Cortex of kidney (tissue), 1 donor: Measurements from ENCODE around the gene PEX14.

ENCODE experiments used
- DNase-seq: peaks from one replicate; lab custom pipeline; 2025; lab: John Stamatoyannopoulos, UW

Gene PEX14

DNA sequence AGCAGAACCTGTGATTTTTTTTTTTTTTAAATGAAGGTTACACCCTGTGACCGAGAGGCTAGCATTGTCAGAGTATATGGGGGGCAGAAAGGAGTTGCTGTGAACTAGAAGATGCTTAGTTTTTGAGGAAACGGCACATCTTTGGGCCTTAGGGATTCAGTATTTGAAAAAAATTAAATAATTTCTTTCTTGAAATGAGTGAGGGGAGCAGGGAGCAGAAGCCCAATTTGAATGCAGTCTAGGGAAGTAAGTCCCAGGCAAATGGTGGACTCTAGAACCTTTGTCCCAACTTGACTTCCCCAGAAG is 42.9 kb downstream of the PEX14 start:
- DNase-seq = no peak

DNA sequence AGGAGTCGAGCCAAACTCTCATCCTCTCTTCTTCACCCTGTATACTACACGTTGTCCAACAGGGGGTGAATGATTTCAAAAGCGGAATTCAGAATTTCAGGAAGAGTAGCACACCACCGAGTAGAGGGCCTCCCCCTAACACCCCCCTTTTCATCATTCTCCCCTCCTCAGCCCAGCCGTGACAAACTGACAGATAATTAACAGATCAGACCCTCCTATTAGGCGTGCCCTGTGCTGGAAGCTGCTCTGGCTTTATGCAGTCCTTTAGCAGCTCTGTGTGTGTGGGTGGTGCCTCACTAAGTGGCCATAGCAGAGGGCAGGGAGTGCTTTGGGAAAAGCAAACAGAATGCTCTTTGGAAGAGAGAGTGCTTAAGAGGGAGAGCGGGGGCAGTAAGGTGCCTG is 44.3 kb downstream of the PEX14 start:
- no peak for DNase-seq

DNA sequence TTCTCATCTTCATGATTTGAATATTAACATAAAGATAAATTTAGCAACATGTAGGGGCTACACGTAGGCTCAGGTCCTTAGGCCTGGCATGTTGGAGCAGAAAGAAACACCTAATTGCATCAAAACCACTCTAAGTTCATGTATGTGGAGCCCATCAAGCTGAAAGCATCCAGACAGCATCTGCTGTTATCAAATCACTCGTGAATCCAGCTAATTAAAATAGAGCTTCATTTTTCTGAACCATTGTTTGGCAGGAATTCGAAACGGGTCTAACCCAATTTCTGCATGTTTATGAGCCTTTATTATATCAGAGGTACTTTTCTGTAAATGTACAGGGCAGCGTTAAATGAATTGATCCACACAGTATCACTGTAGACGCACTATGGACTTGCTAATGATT is 45.7 kb downstream of the PEX14 start:
- DNase-seq = no peak

DNA sequence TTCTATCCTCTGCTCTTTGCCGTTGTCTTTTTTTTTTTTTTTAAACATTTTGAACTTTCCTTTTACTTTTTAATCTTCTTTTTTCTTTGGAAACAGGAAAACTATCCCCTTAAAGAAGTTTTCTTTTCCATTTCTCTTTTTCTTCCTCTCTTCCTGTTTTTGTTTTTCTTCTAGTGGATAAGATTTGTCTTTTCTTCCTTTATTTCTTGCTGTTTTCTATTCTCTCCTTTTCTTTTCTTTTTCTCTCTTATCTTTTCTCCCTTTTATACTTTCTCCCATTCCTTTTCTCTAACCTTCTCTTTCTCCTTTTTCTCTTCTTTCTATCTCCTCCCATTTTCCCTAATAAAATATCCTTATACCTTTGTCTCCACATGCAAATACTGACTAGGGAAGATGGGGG is 46.2 kb downstream of the PEX14 start:
- DNase-seq = no peak

DNA sequence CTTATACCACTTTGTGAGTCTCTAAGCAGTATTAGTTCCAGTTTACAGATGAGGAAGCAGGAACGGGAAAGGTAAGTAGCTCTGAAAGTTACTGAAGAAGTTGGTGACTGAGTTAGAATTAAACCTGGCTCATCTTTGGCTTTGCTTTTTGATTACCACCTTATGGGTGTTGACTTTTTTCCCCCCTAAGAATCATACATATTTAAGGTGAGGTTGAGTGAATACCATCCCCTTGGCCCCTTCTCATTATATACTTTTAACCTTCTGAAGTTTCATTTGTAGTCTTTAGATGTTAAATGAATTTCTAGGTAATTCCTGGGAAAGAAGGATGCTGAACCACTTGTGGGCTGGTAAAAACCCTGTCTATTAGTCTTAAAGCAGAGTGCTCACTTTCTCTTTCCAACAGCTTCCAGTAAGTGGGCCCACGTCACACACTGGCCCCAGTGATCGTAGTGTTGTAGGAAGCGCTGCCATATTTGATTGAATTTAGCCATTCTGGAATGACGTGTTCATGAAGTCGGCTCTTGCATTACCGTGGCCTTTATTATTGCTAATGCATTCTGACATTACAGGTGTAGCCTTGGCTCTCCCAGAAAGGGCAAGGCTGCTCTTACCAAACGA is 46.9 kb downstream of the PEX14 start:
- no peak for DNase-seq

DNA sequence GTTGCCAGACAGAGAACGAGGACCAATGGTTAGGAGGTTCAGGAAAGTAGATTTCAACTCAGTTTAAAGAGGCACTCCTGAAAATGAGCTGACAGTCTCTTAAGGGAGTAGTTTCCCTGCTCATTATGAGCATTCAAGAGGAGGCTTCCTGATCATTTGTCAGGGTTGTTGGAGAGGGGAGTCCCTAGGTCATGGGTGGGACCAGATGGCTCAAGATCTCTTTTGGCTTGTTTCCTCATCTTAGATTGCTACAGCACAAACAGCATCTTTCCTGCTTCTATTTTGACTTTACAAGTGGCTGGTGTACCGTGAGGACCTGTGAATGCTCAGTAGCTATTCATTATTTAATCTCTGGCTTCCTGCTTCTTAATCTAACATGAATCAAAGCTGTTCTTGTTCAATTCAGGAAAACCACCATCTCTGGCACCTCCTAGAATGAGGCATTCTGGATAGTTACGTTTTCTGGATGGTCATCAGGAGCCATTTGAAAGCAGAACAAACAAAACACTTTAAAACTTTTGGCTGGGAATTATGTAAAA is 47.6 kb downstream of the PEX14 start:
- DNase-seq = no peak

DNA sequence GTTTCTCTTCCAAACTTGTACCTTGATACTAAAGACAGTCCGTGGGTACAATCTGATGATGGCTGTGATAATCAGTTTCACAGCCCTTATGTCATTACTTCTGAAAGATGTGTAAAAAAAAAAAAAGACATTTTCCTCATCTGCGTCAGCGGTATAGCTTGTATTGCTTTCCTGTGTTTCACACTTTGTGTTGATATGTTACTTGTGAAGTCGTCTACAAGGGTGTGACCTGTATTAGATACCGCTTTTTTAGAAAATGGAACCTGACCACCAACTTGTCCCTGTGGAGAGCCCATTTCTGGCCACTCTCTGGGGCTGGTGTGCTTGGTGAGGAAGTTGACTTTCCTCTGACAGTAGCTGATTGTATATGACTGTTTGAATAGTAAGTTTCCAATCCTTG is 50.5 kb downstream of the PEX14 start:
- DNase-seq = no peak

DNA sequence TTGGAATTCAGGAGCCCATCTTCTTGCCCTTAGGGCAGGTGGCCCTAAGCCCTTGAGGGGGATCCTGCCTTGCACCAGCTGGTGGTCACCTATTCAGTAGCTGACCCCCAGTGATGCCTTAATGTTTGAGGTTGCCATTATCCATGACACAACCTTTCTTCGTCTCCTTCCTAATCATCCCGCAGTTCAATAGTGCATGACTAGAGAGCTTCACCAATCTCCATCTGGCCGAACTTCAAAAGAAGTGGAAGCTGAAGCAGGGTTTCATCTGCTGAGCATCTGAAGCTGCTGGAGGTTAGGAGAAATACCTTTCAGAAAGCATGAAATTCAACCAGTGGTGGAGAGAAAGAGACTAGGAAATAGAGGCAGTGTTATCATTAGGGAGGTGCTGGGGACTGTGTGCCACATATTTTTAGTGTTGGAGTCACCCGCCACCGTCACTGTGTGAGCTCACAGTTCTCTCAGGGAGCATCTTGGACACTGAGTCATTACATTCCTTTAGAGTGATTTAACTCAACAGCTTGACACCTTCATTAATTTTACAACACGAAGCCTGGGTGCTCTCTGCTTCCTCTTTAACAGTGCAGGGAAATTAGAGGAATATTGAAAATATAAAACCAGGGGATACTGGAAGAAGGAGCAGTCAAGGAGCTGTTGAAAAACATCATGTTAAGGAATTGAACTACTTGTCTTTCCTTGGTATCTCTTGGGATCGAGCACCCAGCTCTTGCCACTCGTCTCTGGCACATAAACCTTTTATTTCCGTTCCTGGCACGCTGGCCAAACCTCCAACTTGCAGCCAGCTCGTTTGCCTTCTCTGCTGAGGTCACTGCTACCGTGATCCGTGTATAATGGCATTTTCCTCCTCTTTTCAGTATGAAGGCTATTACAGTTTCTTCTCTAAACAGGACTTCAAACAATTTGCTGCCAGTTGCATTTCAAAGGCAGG is 53.6 kb downstream of the PEX14 start:
- DNase-seq = no peak

DNA sequence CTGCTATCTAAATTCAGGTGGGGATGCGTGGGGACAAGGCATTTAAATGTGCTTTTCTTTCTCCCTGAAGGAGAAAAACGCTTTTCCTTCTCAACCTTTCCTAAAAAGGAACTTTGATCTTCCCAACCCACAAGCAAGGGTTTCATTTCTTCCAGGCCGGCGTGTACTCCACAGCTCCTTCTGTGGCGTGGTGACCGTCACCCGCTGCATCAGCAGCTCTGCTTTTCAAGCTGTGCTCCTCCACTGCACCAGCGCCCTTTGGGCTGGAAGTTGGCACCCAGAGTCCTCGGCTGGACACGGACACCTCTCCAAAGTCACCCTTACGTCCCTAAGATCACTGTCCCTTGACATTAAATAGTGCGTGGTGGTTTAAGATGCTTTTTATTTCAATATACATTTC is 54.3 kb downstream of the PEX14 start:
- DNase-seq = no peak

DNA sequence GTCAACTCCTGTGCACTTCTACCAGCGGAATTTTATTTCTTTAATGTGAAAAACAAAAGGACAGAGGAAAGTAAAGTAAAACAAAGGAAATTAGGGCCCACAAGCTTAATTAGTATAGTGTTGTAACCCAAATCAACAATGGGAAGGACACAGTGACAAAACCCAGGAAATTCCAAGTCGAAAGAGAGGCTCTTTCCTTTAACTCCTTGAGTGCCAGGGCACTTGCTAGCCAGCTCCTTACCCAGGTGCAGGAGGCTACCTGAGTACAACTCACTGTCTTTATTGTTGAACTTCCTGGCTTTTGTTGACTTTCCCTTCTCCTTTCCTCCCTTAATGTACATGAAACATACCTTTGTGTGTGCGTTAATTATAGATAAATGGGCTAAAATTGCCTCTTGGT is 55.0 kb downstream of the PEX14 start:
- no peak for DNase-seq

DNA sequence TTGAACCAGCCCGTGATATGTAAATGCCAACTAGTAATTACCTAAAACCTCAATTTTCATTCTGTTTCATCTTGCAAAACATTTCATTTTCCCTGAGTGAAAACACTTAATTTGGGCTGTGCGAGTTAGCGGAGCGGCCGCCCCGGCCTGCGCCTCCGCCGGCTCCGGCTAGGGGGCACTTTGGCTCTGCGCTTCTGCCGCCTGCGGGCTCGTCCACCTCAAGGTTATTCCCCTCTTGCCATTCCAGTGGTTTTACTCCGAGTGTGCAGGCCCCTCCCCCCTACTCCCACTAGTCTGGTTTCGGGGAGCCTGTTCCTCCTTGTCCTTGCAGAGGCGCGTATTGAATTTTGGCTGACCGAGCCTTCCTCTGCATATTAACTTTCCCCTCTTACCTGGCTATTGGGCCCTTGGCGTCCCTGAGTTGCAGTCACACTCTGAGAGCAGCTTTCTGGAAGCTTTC is 55.6 kb downstream of the PEX14 start:
- no peak for DNase-seq

DNA sequence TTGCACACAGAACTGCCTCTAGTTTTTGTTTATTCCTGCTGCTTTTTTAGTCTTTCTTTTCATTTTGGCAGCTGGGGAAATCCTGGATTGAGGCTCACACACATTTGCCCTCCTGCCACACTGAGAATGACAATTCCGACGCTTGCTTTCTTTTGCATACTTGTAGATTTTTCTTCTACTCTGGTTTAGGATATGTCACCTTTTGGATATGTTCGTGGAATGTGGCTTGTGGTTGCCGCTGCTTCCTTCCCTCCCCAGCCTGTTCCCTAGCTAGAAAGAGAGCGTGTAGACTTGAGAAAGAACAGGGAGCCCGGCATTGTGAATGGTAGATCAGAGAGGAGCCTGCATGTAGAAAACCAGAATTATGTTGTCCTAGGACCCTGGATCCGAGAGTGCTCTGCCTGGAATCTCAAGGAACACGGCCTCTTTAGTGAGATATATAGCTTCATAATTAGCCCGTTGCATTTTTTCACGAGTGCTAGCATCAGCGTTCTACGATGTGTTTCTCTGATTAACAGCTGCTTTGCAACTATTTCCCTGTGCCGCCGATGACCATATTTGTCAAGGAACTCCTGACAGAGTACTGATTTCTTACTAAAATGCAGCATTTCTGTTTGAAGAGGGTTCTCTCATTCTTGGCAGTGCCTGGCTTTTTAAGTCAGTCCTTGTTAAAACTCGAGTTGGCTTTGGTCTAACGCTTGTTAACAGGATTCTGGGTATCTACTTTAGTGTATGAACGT is 56.2 kb downstream of the PEX14 start:
- no peak for DNase-seq

DNA sequence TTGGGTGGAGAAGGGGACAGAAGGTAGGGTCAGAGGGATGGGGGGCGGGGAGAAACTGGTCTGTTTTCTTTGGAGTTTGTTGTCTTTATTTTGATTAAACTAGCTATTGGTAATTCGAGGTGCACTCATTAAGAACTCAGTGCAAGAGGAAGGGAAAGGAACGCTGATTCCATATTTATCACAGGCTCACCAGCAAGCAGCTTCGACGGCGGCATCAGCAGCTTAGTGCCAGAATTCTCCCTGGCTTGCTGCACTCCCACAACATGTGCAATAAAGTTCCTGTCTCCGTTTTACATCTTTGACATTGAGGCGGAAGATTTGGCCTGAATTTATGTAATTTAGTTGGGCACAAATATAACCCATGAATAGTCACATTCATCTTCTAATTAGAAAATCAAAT is 57.6 kb downstream of the PEX14 start:
- DNase-seq = no peak

DNA sequence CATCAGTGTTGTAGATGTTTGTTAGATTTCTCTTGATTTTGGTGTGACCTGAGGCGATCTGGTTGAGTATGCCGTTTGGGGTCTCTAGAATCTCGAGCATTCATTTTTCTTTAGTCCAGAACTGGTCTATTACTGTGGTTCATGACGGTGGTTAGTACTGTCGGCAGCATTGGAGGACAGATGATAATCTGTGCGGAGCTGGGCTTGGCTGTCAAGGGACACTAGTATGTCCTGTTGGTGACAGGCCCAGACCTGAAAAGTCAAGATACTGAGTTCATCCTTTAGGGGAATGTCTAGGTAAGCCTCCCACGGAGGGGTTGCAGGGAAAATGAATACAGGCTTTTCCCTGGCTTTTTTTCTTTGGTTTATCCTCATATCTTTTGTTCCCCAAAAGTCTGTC is 59.8 kb downstream of the PEX14 start:
- no peak for DNase-seq

DNA sequence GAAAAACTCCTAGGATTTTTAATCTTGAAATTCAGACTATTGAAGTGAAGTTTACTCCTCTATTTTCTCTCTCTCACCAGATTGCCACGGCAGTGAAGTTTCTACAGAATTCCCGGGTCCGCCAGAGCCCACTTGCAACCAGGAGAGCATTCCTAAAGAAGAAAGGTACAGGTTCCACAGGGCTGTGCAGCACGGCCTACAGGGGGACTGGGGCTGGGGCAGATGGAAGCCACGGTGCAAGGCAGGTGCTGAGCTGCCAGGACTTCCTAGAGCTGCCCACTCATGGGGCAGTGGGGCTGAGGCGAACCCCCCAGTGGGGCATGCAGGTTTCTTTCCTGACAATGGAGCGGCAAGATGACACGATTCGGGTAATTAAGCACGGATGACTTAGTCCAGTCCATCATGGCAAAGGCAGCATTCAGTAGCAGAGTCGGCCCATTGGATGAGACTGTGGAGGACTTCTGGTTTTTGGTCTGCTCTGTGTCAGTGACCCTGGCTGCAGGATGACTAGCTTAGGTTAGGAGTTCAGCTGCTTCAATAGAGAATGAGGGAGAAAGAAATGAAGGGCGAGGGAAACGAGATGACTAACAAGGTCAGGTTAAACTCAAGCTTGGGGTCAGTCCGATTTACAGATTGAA is 61.5 kb downstream of the PEX14 start:
- DNase-seq = no peak

DNA sequence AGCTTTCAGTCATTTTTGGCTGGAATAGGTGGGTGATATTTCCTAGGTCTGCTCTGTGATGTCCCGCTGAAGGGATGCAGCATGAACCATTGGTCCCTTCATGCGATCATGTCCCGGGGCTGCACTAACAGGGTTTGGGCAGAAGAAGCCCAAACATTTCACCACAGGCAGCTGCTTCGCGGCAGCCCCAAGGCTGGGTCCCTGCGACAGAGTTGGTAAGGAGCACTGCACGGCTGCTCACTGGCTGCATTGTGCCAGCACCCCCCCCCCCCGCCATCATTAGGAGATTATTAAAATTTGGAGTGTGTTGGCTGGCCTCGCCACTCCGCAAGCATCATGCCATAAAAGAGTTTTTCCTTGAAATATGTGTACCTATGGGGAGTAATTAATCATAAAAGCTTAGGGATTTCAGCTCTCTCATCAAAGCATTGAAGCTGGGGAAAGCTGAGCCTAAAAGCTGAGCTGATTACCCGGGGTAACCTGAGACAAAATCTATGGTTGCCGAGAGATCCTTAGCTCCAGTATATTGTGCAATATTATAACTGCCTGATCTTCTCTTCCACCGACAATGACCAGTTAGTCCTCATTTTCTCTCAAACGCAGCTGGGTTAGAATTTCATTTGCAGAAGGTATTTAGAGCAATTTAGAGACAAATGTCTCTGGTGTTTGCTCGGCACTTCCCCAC is 62.5 kb downstream of the PEX14 start:
- DNase-seq = no peak

DNA sequence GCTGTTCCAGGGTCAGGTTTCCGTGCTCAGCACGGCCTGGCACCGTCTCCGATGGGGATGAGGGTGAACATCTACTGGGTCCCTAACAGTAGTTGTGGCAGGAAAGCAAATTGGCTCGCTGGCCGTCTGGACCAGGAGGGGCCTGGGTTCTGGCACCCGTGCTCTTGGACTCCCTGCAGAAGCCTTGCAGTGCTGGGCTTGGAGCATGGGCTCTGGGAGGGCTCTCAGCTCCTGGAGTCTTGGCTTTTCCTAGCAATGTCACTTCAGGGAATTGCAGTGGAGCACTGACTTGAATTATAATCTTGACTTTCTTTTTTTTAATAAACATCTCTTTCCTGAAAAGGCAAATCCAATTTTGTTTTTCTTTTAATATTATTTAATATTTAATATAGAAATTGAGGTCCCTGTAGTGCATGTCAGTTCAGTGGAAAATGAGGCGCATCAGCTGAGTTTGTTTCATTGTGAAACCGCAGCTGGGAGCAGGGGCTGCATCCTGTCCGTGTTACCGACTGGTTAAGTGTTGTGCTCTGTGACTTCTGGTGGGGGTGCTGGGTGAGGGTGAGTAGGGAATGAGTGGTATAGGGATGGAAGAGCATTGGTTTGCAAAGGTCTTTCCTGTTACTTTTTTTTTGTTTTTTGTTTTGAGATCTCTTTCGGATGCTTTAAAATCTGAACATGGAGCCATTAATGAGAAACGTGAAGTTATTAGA is 64.1 kb downstream of the PEX14 start:
- DNase-seq = no peak

DNA sequence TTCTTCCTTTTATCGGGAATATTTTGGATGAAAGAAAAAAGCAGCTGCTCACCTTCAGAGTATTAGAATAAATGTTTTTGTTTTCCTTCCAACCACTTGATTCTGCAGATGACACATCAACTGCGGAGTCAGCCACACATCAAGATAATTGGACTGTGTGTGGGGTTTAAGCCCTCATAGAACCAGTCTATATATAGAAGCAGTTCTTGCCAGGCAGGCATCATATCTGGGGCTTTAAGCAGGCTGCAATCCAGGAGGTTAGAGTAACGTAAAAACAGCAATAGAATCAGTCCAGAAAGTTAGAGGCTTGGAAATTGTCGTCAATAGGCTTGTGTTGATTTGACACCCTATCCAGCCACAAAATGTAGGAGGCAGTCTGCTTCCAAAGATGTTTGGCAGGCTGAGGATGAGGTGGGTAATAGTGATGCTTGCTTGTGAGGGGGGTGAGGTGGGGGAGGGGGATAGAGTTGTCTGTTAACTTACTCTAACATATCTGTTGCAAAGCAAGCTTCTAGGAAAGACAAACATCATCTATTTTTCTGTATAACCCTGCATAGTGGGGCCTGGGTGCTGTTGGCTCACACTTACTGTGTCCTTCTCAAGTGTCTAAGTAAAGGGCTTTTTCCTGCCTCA is 64.8 kb downstream of the PEX14 start:
- DNase-seq = no peak

DNA sequence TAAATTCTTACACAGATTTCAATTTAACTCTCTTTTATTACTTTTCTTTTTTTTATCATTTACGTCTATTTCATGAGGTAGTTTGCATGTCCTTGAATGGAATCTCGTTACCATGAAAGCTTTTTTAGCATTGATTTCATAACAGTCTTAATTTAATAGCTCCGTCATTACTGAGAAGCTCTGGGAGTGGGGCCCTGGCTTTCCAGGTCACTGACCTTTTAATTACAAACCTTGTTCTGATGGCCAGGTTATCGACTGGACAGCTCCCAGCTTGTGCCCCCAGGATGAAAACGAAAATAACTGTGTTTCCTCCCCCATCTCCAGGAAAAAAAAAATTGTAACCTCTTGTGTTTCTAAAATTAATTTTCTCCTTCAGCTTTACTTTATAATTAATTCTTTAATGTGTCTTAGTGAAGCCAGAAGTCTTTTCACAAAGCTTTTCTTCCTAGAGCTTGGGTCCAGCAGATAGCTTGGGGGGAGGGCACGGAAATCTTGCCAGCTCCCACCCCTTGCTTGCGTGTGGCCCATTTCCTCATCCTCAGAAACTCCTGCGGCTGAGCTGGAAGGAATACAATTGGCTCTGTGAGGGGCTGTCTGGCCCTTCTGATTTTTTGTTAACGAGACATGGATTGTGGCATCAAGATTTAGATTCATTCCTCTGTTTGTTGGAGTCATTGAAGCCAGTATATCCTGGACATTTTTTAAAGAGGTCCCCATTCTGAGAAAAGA is 65.7 kb downstream of the PEX14 start:
- DNase-seq = no peak

DNA sequence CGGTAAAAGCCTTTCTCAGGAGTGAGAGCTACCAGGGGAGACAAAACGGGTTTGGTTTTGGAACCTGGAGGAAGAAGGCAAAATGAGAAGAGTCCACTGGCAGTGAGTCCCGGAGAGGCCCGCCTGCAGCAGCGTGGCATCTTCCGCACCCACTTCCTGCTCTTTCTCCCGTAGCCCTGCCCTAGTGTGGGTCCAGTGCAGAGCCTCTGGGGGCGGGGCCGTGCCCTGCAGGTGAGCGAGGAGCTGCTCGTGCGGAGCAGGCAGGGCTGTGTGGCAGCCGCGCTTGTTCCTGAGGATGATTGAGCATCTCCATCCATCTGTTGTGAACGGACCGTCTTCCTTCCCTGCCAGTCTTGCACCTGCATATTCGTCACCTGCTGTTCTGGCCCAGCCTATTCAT is 66.5 kb downstream of the PEX14 start:
- DNase-seq = no peak
